ENCODE results near the gene MEIKIN.

The MEIKIN gene

DNA sequence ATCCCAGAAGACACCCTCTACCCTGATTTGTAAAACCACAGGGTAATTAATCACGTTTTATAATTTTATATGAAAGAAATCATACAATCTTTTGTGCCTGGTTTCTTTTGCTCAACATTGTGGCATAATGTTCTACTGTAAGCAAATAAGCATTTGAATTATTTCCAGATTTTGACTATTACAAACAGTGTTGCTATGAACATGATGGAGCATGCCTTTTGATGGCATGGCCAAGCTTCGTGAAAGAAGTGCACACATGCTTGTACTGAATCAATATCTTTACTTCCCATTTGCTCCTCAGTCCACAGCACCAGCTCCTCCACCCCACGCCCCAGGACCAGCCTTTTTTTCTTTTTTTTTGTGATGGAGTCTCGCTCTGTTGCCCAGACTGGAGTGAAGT is 36.1 kb upstream of the MEIKIN start:
- Histone ChIP-seq H3K9me3 (ENCODE audit: control insufficient read depth, insufficient read depth, low read length) (no peaks in the 10 kb centered on the region), H3K27ac (ENCODE audit: low read depth, low read length) (no peak overlapping the region), H3K36me3 (ENCODE audit: control insufficient read depth, low read length) (no peaks in the 10 kb centered on the region), H3K9me2 (replicated peaks; ENCODE audit: control insufficient read depth, low read length) (no peaks in the 10 kb centered on the region), H3K79me2 (ENCODE audit: control insufficient read depth, low read length) (no peaks in the 10 kb centered on the region), H3K4me3 (ENCODE audit: low read length) (no peak overlapping the region), H4K20me1 (ENCODE audit: control insufficient read depth, insufficient read depth, low read depth, low read length) (no peaks in the 10 kb centered on the region), H3K4me1 (ENCODE audit: control insufficient read depth, low read length) (no peaks in the 10 kb centered on the region), H3K27me3 (ENCODE audit: control insufficient read depth, low read length) (no peaks in the 10 kb centered on the region), H3F3A (ENCODE audit: control insufficient read depth, insufficient read depth) (no peaks in the 10 kb centered on the region), H3K4me2 (ENCODE audit: low read length) (no peak overlapping the region)
- no peak for TF ChIP-seq EZH2phosphoT487 (IDR thresholded peaks at IDR 0.05; ENCODE audit: borderline replicate concordance, low read length)
- TF ChIP-seq, protein P1, sequence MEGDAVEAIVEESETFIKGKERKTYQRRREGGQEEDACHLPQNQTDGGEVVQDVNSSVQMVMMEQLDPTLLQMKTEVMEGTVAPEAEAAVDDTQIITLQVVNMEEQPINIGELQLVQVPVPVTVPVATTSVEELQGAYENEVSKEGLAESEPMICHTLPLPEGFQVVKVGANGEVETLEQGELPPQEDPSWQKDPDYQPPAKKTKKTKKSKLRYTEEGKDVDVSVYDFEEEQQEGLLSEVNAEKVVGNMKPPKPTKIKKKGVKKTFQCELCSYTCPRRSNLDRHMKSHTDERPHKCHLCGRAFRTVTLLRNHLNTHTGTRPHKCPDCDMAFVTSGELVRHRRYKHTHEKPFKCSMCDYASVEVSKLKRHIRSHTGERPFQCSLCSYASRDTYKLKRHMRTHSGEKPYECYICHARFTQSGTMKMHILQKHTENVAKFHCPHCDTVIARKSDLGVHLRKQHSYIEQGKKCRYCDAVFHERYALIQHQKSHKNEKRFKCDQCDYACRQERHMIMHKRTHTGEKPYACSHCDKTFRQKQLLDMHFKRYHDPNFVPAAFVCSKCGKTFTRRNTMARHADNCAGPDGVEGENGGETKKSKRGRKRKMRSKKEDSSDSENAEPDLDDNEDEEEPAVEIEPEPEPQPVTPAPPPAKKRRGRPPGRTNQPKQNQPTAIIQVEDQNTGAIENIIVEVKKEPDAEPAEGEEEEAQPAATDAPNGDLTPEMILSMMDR (IDR thresholded peaks at IDR 0.05; ENCODE audit: low read depth, low read length, poor library complexity, severe bottlenecking) = no peak

DNA sequence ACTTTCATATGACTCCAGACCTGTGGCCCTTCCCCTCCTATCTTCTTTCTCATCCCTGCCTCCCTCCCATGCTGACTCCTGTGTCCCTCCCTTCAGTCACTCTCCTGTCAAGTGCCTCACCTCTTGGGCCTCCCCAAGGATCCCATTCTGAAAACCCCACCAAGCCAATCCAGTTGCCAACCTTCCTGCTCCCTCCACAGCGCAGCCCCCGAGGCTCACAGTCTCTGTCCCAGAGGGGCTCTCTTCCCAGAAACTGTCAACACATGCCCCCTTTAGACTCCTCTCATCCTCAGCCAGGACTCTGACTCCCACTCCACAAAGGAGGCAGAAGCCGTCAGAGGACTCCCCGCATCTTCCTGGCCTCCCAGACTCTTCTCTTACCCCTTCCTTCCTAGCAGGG is 35.2 kb upstream of the MEIKIN start:
- Histone ChIP-seq H3K27ac (ENCODE audit: low read depth, low read length) (no peak overlapping the region), H3K36me3 (ENCODE audit: control insufficient read depth, low read length) (no peaks in the 10 kb centered on the region), H4K20me1 (ENCODE audit: control insufficient read depth, insufficient read depth, low read depth, low read length) (no peaks in the 10 kb centered on the region), H3K9me3 (ENCODE audit: control insufficient read depth, insufficient read depth, low read length) (no peaks in the 10 kb centered on the region), H3K4me1 (ENCODE audit: control insufficient read depth, low read length) (no peaks in the 10 kb centered on the region), H3K9me2 (replicated peaks; ENCODE audit: control insufficient read depth, low read length) (no peaks in the 10 kb centered on the region), H3K79me2 (ENCODE audit: control insufficient read depth, low read length) (no peaks in the 10 kb centered on the region), H3F3A (ENCODE audit: control insufficient read depth, insufficient read depth) (no peaks in the 10 kb centered on the region), H3K4me2 (ENCODE audit: low read length) (no peak overlapping the region), H3K27me3 (ENCODE audit: control insufficient read depth, low read length) (no peaks in the 10 kb centered on the region), H3K4me3 (ENCODE audit: low read length) (no peak overlapping the region)
- TF ChIP-seq, protein P1 (IDR thresholded peaks at IDR 0.05; ENCODE audit: low read depth, low read length, poor library complexity, severe bottlenecking) = no peak
- no peak for TF ChIP-seq EZH2phosphoT487 (IDR thresholded peaks at IDR 0.05; ENCODE audit: borderline replicate concordance, low read length)

DNA sequence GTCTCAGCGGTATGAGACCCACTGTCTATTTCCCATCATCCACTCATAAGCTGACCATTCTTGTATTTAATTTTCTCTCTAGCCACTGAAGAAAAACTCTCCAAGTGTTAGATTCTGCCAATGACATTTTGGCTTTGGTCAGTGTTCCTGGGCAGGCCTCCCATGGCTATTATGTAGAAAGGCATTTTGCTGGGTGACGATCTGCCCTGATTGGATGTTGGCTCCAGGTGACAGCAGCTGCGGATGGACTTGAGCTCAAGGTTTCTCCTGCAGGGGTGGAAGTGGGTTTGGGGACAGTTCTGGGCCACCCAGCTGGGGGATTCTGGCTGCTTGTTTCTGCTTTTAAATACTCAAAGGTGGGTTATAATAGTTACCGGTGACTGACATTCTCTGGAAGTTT is 34.4 kb upstream of the MEIKIN start:
- Histone ChIP-seq H3K27me3 (ENCODE audit: control insufficient read depth, low read length) (no peaks in the 10 kb centered on the region), H3K79me2 (ENCODE audit: control insufficient read depth, low read length) (no peaks in the 10 kb centered on the region), H3K9me3 (ENCODE audit: control insufficient read depth, insufficient read depth, low read length) (no peaks in the 10 kb centered on the region), H3K36me3 (ENCODE audit: control insufficient read depth, low read length) (no peaks in the 10 kb centered on the region), H3K4me1 (ENCODE audit: control insufficient read depth, low read length) (no peaks in the 10 kb centered on the region), H3K4me2 (ENCODE audit: low read length) (no peak overlapping the region), H4K20me1 (ENCODE audit: control insufficient read depth, insufficient read depth, low read depth, low read length) (no peaks in the 10 kb centered on the region), H3F3A (ENCODE audit: control insufficient read depth, insufficient read depth) (no peaks in the 10 kb centered on the region), H3K9me2 (replicated peaks; ENCODE audit: control insufficient read depth, low read length) (no peaks in the 10 kb centered on the region), H3K27ac (ENCODE audit: low read depth, low read length) (no peak overlapping the region), H3K4me3 (ENCODE audit: low read length) (no peak overlapping the region)
- no peak for TF ChIP-seq EZH2phosphoT487 (IDR thresholded peaks at IDR 0.05; ENCODE audit: borderline replicate concordance, low read length)
- TF ChIP-seq, protein P1 (IDR thresholded peaks at IDR 0.05; ENCODE audit: low read depth, low read length, poor library complexity, severe bottlenecking) = no peak

DNA sequence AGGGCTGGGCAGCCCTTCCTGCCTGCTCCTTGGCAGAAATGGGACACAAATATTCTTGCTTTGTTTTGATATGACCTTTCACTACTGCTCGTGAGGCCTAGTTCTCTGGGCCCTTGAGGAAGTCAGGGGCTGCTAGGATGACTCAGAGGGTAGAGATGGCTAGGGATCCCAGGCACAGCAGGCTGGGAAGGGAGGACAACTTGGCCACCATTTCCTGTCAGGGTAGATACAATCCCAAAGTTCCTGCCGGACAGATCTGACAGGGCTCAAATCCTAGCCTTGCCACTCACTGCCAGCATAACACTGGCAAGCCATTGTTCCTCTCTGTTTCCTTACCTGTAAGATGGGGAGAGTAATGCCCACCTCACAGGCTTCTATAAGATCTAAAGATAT is 31.7 kb upstream of the MEIKIN start:
- H3K9me2 ChIP-seq (replicated peaks; ENCODE audit: control insufficient read depth, low read length) = no peaks in the 10 kb centered on the region

More for the DNA sequence above, 31.7 kb upstream of the MEIKIN start:
- Histone ChIP-seq H3K27ac (ENCODE audit: low read depth, low read length) (no peak overlapping the region), H3K79me2 (ENCODE audit: control insufficient read depth, low read length) (no peaks in the 10 kb centered on the region), H3K4me1 (ENCODE audit: control insufficient read depth, low read length) (no peaks in the 10 kb centered on the region), H4K20me1 (ENCODE audit: control insufficient read depth, insufficient read depth, low read depth, low read length) (no peaks in the 10 kb centered on the region), H3K4me3 (ENCODE audit: low read length) (no peak overlapping the region), H3K36me3 (ENCODE audit: control insufficient read depth, low read length) (no peaks in the 10 kb centered on the region), H3F3A (ENCODE audit: control insufficient read depth, insufficient read depth) (no peaks in the 10 kb centered on the region), H3K27me3 (ENCODE audit: control insufficient read depth, low read length) (no peaks in the 10 kb centered on the region), H3K4me2 (ENCODE audit: low read length) (no peak overlapping the region), H3K9me3 (ENCODE audit: control insufficient read depth, insufficient read depth, low read length) (no peaks in the 10 kb centered on the region)
- TF ChIP-seq, protein P1 (IDR thresholded peaks at IDR 0.05; ENCODE audit: low read depth, low read length, poor library complexity, severe bottlenecking) = no peak
- no peak for TF ChIP-seq EZH2phosphoT487 (IDR thresholded peaks at IDR 0.05; ENCODE audit: borderline replicate concordance, low read length)
